Measurements from ENCODE around the gene DENND4C.

Gene DENND4C

DNA sequence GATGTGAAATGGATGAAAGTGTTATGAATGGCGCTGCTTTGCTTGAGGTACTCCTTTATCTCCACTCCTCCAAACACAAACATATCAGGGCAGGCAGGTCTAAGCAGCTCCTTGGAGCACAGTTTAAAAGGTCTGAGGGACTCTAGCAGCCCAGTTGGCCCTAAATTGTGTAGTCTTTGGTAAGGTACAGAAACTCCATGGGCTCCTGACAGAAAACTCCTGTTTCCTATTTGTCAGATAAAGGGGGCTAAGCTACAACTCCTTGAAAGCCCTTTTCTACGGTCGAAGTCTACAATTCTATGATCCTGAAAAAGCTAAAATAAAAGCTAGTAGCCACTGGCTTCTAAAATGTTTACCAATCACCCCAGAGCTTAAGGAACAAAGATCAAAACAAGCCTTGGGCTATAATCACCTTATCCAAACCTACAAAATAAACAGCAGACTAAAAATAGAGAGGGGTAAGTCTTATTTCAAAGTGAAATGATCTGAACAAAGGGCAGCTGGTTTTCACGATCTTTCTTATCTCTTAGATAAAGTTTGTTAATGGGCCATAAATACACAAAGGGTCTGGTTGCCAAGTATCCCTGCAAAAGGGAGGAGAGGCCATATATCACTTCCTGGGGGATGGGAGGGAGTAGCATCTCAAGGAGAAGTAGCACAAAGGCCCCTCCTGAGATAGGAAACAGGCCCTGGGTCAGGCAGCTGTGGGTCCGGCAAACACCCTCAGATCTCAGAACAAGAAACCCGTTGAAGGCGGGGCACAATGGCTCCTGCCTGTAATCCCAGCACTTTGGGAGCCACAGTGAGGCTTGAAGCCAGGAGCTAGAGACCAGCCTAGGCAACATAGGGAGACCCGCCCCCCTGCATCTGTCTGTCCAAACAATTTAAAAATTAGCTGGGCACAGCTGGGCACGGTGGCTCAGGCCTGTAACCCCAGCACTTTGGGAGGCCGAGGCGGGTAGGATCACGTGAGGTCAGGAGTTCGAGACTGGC is 28.3 kb upstream of the DENND4C start:
- Histone ChIP-seq H3K4me1 (ENCODE audit: insufficient read depth, low read length) (no peaks in the 10 kb centered on the region), H2AFZ (ENCODE audit: low read depth, low read length) (no peak overlapping the region), H3K4me3 (ENCODE audit: low read depth in 1 of 2, low read length in 2 of 2) (no peak overlapping the region), H4K20me1 (ENCODE audit: insufficient read depth, low read length) (no peaks in the 10 kb centered on the region), H3K79me2 (ENCODE audit: insufficient read depth, low read length) (no peaks in the 10 kb centered on the region), H3K4me2 (ENCODE audit: insufficient read depth, low read length) (no peak overlapping the region), H3K27ac (ENCODE audit: low read length) (no peak overlapping the region), H3K27me3 (ENCODE audit: insufficient read depth, low read length, poor library complexity) (no peaks in the 10 kb centered on the region), H3K9me3 (ENCODE audit: insufficient read depth, low read length, severe bottlenecking) (no peaks in the 10 kb centered on the region), H3K9ac (ENCODE audit: low read depth, low read length) (no peak overlapping the region), H3K36me3 (ENCODE audit: insufficient read depth, low read length) (no peaks in the 10 kb centered on the region)
- no peak for TF ChIP-seq EZH2 (IDR thresholded peaks at IDR 0.05; ENCODE audit: borderline replicate concordance, low read depth, low read length, severe bottlenecking)
- TF ChIP-seq, protein P1, sequence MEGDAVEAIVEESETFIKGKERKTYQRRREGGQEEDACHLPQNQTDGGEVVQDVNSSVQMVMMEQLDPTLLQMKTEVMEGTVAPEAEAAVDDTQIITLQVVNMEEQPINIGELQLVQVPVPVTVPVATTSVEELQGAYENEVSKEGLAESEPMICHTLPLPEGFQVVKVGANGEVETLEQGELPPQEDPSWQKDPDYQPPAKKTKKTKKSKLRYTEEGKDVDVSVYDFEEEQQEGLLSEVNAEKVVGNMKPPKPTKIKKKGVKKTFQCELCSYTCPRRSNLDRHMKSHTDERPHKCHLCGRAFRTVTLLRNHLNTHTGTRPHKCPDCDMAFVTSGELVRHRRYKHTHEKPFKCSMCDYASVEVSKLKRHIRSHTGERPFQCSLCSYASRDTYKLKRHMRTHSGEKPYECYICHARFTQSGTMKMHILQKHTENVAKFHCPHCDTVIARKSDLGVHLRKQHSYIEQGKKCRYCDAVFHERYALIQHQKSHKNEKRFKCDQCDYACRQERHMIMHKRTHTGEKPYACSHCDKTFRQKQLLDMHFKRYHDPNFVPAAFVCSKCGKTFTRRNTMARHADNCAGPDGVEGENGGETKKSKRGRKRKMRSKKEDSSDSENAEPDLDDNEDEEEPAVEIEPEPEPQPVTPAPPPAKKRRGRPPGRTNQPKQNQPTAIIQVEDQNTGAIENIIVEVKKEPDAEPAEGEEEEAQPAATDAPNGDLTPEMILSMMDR (IDR thresholded peaks at IDR 0.05; ENCODE audit: borderline replicate concordance, extremely low read depth, low read length, poor library complexity, severe bottlenecking), result no peak
- DNase-seq, result no peak
- no peak for ATAC-seq (ENCODE audit: insufficient read depth, low read depth)

DNA sequence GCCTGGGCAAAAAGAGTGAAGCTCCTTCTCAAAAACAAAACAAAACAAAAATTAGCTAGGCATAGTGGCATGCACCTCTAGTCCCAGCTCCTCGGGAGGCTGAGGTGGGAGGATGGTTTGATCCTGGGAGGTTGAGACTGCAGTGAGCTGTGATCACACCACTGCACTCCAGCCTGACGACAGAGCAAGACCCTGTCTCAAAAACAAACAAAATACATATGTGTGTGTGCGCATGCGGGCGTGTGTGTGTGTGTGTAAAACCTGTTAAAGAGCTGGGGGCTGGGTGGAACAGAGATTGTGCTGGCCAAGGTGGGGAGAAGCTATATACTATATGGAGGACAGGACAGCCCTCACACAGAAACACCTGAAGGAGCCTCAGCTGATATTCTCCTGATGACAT is 27.4 kb upstream of the DENND4C start:
- H3K4me3 ChIP-seq (ENCODE audit: low read depth in 1 of 2, low read length in 2 of 2), result no peak overlapping the region
- no peak overlapping the region for H3K27ac ChIP-seq (ENCODE audit: low read length)
- no peak for TF ChIP-seq EZH2 (IDR thresholded peaks at IDR 0.05; ENCODE audit: borderline replicate concordance, low read depth, low read length, severe bottlenecking)
- TF ChIP-seq, protein P1 (IDR thresholded peaks at IDR 0.05; ENCODE audit: borderline replicate concordance, extremely low read depth, low read length, poor library complexity, severe bottlenecking), result no peak

DNA sequence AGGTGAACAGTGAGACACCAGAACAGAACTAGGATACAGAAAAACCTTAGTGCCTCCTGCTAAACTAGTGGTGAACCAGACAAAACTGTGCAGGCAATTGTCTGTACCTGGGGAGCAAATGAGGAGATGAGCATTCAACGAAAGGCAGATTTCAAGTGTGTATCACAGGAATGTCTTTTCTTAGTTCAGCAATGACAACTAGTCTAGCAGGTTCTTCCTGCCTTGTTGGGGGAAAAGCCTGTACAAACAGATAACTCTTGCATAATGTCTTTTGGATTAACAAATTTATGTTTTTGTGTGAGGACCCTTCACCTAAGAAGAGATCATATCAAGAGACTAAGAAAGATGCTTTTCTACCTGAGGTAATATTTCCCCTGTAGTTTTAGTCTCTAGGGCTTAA is 21.8 kb upstream of the DENND4C start:
- no peaks in the 10 kb centered on the region for H3K79me2 ChIP-seq (ENCODE audit: insufficient read depth, low read length)
- no peak overlapping the region for H3K4me2 ChIP-seq (ENCODE audit: insufficient read depth, low read length)
- no peaks in the 10 kb centered on the region for H4K20me1 ChIP-seq (ENCODE audit: insufficient read depth, low read length)
- no peaks in the 10 kb centered on the region for H3K27me3 ChIP-seq (ENCODE audit: insufficient read depth, low read length, poor library complexity)
- no peaks in the 10 kb centered on the region for H3K9me3 ChIP-seq (ENCODE audit: insufficient read depth, low read length, severe bottlenecking)
- DNase-seq (no peak), ATAC-seq (ENCODE audit: insufficient read depth, low read depth) (no peak)
- no peak overlapping the region for H3K9ac ChIP-seq (ENCODE audit: low read depth, low read length)
- H3K4me1 ChIP-seq (ENCODE audit: insufficient read depth, low read length), result no peaks in the 10 kb centered on the region
- no peak overlapping the region for H2AFZ ChIP-seq (ENCODE audit: low read depth, low read length)
- H3K27ac ChIP-seq (ENCODE audit: low read length), result no peak overlapping the region
- H3K36me3 ChIP-seq (ENCODE audit: insufficient read depth, low read length), result no peaks in the 10 kb centered on the region
- no peak for TF ChIP-seq EZH2 (IDR thresholded peaks at IDR 0.05; ENCODE audit: borderline replicate concordance, low read depth, low read length, severe bottlenecking)
- TF ChIP-seq, protein P1 (IDR thresholded peaks at IDR 0.05; ENCODE audit: borderline replicate concordance, extremely low read depth, low read length, poor library complexity, severe bottlenecking), result no peak
- no peak overlapping the region for H3K4me3 ChIP-seq (ENCODE audit: low read depth in 1 of 2, low read length in 2 of 2)

More for the DNA sequence above, 27.4 kb upstream of the DENND4C start:
- no peak overlapping the region for H2AFZ ChIP-seq (ENCODE audit: low read depth, low read length)
- no peaks in the 10 kb centered on the region for H4K20me1 ChIP-seq (ENCODE audit: insufficient read depth, low read length)
- DNase-seq (no peak), ATAC-seq (ENCODE audit: insufficient read depth, low read depth) (no peak)
- no peaks in the 10 kb centered on the region for H3K9me3 ChIP-seq (ENCODE audit: insufficient read depth, low read length, severe bottlenecking)
- no peaks in the 10 kb centered on the region for H3K4me1 ChIP-seq (ENCODE audit: insufficient read depth, low read length)
- no peaks in the 10 kb centered on the region for H3K27me3 ChIP-seq (ENCODE audit: insufficient read depth, low read length, poor library complexity)
- no peak overlapping the region for H3K4me2 ChIP-seq (ENCODE audit: insufficient read depth, low read length)
- no peaks in the 10 kb centered on the region for H3K36me3 ChIP-seq (ENCODE audit: insufficient read depth, low read length)
- no peak overlapping the region for H3K9ac ChIP-seq (ENCODE audit: low read depth, low read length)
- H3K79me2 ChIP-seq (ENCODE audit: insufficient read depth, low read length), result no peaks in the 10 kb centered on the region

Measured in DND-41 (cell line).